ENCODE data around the gene CDC42SE2.
"Not testable (repeated sequence)": the region's sequence is repeated elsewhere in the genome, so short reads cannot be mapped to it uniquely, and the experiment has no call there.

CDC42SE2 gene

DNA sequence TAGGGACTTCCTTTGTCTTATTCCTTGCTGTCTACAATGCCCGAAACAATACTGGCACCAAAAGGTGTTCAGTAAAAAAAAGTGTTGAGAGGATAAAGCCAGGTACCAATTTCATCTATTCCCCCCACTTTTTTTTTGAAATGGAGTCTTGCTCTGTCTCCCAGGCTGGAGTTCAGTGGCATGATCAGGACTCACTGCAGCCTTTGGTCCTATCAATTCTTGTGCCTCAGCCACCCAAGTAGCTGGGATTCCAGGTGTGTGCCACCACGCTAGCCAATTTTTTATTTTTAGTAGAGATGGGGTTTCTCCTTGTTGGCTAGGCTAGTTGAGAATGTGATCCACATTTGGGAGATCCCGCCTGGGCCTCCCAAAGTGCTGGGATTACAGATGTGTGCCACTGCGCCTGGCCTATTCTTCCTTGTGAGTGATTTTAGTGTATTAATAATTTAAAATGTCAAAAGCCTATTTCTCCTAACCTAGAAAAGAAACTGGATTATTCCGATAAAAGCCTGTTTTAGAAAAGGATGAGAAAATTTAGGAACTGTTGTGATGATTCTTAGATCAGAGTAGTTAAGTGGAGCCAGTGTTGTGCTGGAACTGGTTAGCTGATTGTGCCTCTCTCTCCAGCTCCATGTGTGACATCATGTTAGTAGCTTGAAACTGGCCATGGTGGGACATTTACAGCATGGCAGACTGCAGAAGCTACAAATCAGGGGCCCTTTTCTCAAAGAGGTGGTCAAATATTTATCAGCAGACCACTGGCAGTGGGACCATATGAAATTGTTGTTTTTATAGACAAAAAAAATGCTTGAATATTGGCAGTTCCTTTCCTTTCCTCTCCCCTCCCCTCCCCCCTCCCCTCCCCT is 14.3 kb downstream of the CDC42SE2 start:
- no peak for DNase-seq (ENCODE audit: low spot score)

- not testable (repeated sequence) for DNase-seq (ENCODE audit: low spot score)
Measured at GRCh38 chr5:131278741-131279124, 14.9 kb downstream of the CDC42SE2 start.

DNA sequence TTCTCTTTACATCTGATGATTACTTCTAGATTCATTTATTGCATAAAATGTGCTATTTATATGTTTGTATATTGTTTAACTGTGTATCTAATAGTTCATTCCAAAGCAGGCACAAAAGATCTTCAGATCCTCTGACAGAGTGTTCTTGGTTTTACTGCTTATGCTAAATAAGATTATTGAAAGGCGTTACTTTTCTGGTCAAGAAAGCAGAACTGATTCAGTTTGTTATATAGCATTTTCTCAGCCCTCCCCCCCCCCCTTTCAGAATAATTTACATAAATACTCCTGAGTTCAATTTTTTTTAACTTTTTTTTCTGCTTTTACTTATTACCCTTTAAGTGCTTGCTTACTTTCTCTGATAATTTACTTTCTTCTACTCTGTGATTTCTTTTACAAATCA is 15.4 kb downstream of the CDC42SE2 start:
- DNase-seq (ENCODE audit: low spot score), result no peak

DNA sequence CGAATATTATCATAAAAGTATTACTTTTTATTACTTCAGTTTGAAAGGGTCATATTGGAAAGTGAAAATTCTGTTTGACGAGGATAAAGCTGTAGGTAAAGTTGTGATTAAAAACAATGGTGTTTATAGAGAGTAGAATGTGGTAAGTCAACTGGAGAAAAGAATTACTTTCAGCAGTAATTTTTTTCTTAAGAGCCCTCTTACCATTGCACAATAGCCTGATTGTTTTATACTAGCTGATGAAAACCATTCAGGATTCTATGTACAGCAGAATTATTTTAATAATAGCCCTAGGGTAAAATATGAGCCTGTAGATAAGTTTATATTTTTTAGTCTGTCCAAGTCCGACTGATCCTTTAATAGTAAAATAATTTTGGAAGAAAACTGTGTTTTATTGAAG is 16.6 kb downstream of the CDC42SE2 start:
- DNase-seq (ENCODE audit: low spot score), result peak; percentile 51

DNA sequence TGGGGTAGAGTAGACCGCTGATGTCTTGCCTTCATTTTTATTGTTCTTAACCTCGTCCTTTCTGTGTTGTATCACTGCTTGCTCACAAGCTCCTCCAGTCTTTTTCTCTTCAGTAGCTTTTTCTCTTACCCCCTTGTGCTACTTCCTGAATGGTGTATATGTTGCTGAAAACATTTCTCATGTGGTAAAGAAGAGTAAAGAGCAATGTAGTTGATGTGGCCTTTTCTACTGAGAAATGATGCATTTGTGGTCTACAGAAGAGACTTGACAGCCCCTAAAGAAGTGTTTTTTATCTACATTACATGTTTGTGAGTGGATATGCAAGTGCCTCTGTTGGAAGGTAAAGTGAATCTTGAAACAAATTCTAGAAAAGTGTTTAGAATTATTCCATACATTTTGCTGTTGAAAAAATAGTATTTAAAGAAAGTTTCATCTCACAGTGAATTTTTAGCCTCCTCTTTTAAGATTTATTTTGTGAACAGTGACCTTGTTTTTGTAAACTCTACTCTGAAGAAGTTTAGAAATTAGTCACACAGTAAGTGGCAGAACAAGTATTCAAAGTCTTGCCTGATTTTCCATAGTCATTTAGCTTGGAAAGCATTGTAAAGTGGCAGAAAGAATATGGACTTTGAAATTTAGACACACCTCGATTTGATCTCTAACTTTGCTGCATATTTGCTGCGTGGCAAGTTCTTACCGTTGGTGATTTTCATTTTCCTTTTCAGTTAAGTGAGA is 17.4 kb downstream of the CDC42SE2 start:
- no peak for DNase-seq (ENCODE audit: low spot score)

DNA sequence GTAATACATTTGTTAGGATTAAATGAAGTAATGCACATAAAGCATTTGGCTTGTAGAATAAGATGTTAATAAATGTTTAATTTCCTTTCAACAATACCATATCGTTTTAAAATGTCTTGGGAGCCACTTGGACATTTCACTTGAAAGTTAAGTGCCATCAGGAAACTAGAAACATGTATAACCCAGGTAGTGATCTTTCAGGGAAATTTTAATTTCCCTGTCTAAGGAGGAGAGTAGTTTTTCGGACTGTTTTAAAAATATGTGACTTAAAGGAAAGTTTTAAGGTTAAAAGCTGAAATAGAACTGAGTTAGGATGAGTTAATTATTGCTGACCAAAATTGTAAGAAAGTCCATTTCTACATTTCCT is 18.0 kb downstream of the CDC42SE2 start:
- DNase-seq (ENCODE audit: low spot score), result no peak

DNA sequence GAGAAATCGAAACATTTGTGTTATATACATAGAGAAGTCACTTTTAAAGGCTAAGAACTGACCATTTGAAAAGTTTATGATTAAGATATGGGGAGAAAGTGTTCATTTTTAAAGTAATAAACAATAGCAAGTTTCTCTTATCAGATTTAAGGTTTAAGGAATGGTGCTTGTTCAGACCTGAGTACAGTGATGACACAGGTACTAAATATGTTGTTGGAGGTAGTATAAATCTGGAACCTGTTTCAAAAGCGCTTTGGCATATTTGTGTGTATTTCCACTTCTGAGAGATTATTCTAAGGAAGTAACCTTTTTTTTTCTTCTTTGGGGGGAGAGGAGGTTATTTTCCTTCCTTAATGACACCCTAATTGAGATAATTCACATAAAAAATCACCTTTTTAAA is 18.4 kb downstream of the CDC42SE2 start:
- no peak for DNase-seq (ENCODE audit: low spot score)

DNA sequence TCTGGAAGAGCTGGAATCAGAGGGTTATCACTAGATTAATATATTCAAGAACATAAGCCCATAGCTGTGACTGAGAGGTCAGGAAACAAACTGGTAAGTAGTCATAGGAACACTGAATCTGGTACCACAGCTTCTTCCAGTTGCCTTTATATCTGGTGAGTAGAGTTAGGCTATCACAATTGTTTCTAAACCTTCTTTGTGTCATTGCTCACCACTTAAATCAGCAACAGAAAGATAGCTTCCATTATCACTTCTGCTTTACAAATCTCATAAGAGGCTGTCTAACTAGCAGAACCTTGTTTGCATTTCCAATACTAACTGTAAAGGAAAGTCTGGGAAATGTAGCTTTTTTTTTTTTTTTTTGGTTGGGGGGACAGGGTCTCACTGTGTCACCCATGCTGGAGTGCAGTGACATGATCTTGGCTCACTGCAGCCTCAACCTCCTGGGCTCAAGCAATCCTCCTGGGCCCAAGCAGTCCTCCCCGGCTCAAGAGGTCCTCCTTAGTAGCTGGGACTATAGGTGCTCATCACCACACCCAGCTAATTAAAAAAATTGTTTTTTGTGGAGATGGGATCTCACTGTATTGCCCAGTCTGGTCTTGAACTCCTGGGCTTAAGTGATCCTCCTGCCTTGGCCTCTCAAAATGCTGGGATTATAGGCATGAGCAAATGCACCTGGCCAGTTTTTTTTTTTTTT is 22.0 kb downstream of the CDC42SE2 start:
- no peak for DNase-seq (ENCODE audit: low spot score)

- no peak for DNase-seq (ENCODE audit: low spot score)
Measured at GRCh38 chr5:131286400-131286715, 22.5 kb downstream of the CDC42SE2 start.

- no peak for DNase-seq (ENCODE audit: low spot score)
Measured at GRCh38 chr5:131288328-131288727, 24.5 kb downstream of the CDC42SE2 start.

DNA sequence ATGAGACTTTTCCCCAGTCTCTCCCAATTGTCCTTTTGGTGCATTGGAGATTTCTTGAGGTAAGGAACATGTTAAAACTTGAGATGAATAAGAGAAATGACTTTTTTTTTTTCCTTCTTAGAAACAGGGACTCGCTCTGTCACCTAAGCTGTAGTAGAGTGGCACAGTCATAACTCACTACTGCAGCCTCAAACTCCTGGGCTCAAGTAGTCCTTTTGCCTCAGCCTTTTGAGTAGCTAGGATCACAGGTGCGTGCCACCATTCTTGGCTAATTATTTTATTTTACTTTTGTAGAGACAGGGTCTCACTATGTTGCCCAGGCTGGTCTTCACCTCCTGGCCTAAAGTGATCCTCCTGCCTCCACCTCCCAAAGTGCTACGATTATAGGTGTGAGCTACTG is 25.9 kb downstream of the CDC42SE2 start:
- no peak for DNase-seq (ENCODE audit: low spot score)

DNA sequence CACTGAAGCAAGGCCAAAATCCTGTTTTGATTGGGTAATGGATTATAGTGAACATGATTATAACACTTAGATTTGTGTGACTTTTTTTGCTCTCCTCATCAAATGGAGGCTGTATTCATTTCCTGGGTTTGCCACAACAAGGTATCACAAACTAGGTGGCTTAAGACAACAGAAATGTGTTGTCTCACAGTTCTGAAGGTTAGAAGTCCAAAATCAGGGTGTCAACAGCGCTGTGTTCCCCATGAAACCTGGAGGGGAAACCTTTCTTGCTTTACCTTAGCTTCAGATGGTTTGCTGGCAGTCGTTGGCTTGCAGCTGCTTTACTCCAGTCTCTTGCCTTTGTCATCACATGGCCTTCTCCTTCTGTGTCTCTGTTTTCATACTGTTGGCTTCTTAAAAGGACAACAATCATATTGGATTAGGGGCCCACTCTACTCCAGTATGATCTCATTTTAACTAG is 32.4 kb downstream of the CDC42SE2 start:
- no peak for DNase-seq (ENCODE audit: low spot score)

GRCh38 chr5:131297886-131298285 is 34.0 kb downstream of the CDC42SE2 start:
- no peak for DNase-seq (ENCODE audit: low spot score)

- DNase-seq (ENCODE audit: low spot score), result no peak
Measured at GRCh38 chr5:131299465-131299864, 35.6 kb downstream of the CDC42SE2 start.

GRCh38 chr5:131302506-131302905 is 38.7 kb downstream of the CDC42SE2 start:
- no peak for DNase-seq (ENCODE audit: low spot score)

DNA sequence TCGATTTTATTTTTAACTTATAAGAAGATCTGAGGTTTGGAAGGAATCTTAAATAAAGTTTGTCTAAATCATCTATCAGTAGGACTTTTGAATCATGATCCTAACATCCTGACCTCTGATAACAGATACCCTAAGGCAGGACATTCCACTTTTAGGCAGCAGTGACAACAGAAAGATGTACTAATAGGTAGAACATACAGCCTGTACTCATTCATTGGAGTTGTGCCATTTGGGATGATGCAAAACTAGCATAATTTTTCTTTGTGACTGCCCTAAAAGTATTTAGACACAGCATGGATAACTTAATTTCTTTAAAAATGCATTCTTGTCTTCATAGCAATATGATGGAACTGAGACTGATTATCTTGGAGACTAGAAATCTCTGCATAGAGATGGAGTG is 39.7 kb downstream of the CDC42SE2 start:
- DNase-seq (ENCODE audit: low spot score), result no peak

DNA sequence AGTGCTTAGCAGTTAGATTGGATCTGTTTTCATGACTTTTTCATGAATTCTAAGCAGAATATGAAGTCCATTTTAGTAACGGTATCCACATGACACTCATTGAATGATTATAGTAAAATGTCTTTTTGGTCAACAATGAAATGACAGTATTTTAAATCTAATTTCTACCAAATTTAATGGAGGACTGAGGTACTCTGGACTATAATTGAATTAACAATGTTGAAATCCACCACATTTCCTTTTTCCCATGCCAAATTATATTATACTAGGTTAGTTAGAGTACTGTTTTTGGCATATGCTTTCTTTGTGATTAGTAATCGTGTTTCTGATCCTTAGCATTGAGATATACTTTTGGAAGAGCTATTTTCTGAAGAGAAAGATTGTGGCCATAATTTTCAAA is 40.6 kb downstream of the CDC42SE2 start:
- no peak for DNase-seq (ENCODE audit: low spot score)

GRCh38 chr5:131305138-131305689 is 41.4 kb downstream of the CDC42SE2 start:
- DNase-seq (ENCODE audit: low spot score), result no peak

- DNase-seq (ENCODE audit: low spot score), result no peak
Measured at GRCh38 chr5:131305906-131306305, 42.1 kb downstream of the CDC42SE2 start.

GRCh38 chr5:131312235-131312772 is 48.5 kb downstream of the CDC42SE2 start:
- DNase-seq (ENCODE audit: low spot score), result not testable (repeated sequence)

GRCh38 chr5:131316026-131316425 is 52.2 kb downstream of the CDC42SE2 start:
- no peak for DNase-seq (ENCODE audit: low spot score)

GRCh38 chr5:131316822-131317221 is 53.0 kb downstream of the CDC42SE2 start:
- DNase-seq (ENCODE audit: low spot score), result no peak

Measured in pons (tissue), 1 donor.